CD14-positive monocyte (primary cell): ENCODE data around the gene PCNT. TPM values are rescaled to one million over a fixed set of nuclear protein-coding genes. Genes with fewer than 3 reads are reported as not detected.

ENCODE experiments used
- DNase-seq, 3 donors: peaks; one replicate each; pipeline ENCODE4 v3.0.0-alpha.2; 2011 to 2022
- H2AFZ ChIP-seq: 2 replicates; pipeline ENCODE4 v1.6.0; 2012; ENCODE audit warnings: mild to moderate bottlenecking, low read depth, low read length, inconsistent platforms; ENCODE audit not compliant: insufficient read depth, poor library complexity, severe bottlenecking
- H3K27ac ChIP-seq, 2 donors: 1 replicate in 1 of 2; 2 replicates in 1 of 2; pipeline ENCODE4 v1.5.1; 2012 to 2013; ENCODE audit warnings: low read length in 2 of 2, control low read depth in 1 of 2, inconsistent platforms in 1 of 2, low read depth in 1 of 2, mild to moderate bottlenecking in 1 of 2
- H3K27me3 ChIP-seq, 2 donors: one replicate each; pipeline versions ENCODE4 v1.6.0 to v1.6.1; 2011 to 2013; ENCODE audit warnings: low read length in 2 of 2; ENCODE audit not compliant: control insufficient read depth in 2 of 2, insufficient read depth in 2 of 2
- H3K36me3 ChIP-seq, 2 donors: replicated peaks in 1 of 2; 1 replicate in 1 of 2; 2 replicates in 1 of 2; pipeline versions ENCODE4 v1.5.1 to v1.6.1; 2012 to 2013; ENCODE audit warnings: low read length in 2 of 2, control low read depth in 1 of 2, inconsistent platforms in 1 of 2, mild to moderate bottlenecking in 1 of 2; ENCODE audit not compliant: insufficient read depth in 2 of 2, control insufficient read depth in 1 of 2
- H3K4me1 ChIP-seq, 2 donors: 1 replicate in 1 of 2; 2 replicates in 1 of 2; pipeline versions ENCODE4 v1.5.1 to v1.6.1; 2012 to 2013; ENCODE audit warnings: low read length in 2 of 2, control low read depth in 1 of 2, inconsistent platforms in 1 of 2, mild to moderate bottlenecking in 1 of 2, moderate library complexity in 1 of 2; ENCODE audit not compliant: insufficient read depth in 2 of 2, control insufficient read depth in 1 of 2
- H3K4me2 ChIP-seq: replicated peaks from 2 replicates; pipeline ENCODE3; 2012; ENCODE audit warnings: low read length, moderate library complexity, mild to moderate bottlenecking; ENCODE audit not compliant: poor library complexity, severe bottlenecking; ENCODE audit errors: extremely low read depth
- H3K4me3 ChIP-seq, 3 experiments: fragments of 200-600 bp in 1 of 3; sonication (generic) in 1 of 3; replicated peaks in 1 of 3; 1 replicate in 2 of 3; 2 replicates in 1 of 3; pipeline ENCODE4 v1.5.1; 2011 to 2013; ENCODE audit warnings: low read length in 3 of 3, mild to moderate bottlenecking in 3 of 3, control low read depth in 2 of 3, low read depth in 2 of 3, inconsistent platforms in 1 of 3, moderate library complexity in 1 of 3
- H3K79me2 ChIP-seq: 2 replicates; pipeline ENCODE4 v1.6.0; 2012; ENCODE audit warnings: mild to moderate bottlenecking, control low read depth, inconsistent platforms, low read length, moderate library complexity; ENCODE audit not compliant: insufficient read depth
- H3K9ac ChIP-seq: 2 replicates; pipeline ENCODE4 v1.6.0; 2017; ENCODE audit warnings: low read length, mild to moderate bottlenecking; ENCODE audit not compliant: insufficient read depth, poor library complexity, severe bottlenecking
- H3K9me3 ChIP-seq, 2 donors: replicated peaks in 1 of 2; 1 replicate in 1 of 2; 2 replicates in 1 of 2; pipeline versions ENCODE4 v1.5.1 to v1.6.1; 2012 to 2013; ENCODE audit warnings: low read length in 2 of 2, control low read depth in 1 of 2; ENCODE audit not compliant: control insufficient read depth in 1 of 2, insufficient read depth in 1 of 2
- H4K20me1 ChIP-seq: 2 replicates; pipeline ENCODE4 v1.6.0; 2012; ENCODE audit warnings: mild to moderate bottlenecking, low read length, control low read depth, moderate library complexity; ENCODE audit not compliant: insufficient read depth
- H3K27ac Mint-ChIP-seq, 7 donors: one replicate each; pipeline ENCODE4 v1.8.0; 2020; ENCODE audit warnings: mild to moderate bottlenecking in 7 of 7, mixed read lengths in 7 of 7, moderate library complexity in 6 of 7, inconsistent platforms in 2 of 7
- H3K27me3 Mint-ChIP-seq, 3 donors: one replicate each; pipeline ENCODE4 v1.8.0; 2021 to 2022; ENCODE audit warnings: low read depth in 3 of 3, mild to moderate bottlenecking in 3 of 3, mixed read lengths in 3 of 3, moderate library complexity in 3 of 3, inconsistent platforms in 1 of 3
- H3K36me3 Mint-ChIP-seq, 2 donors: one replicate each; pipeline ENCODE4 v1.8.0; 2020; ENCODE audit warnings: mixed read lengths in 2 of 2, inconsistent platforms in 1 of 2, mild to moderate bottlenecking in 1 of 2
- H3K4me1 Mint-ChIP-seq: one replicate; pipeline ENCODE4 v1.8.0; 2020; ENCODE audit warnings: mild to moderate bottlenecking, mixed read lengths
- H3K4me3 Mint-ChIP-seq, 2 donors: one replicate each; pipeline ENCODE4 v1.8.0; 2020; ENCODE audit warnings: mild to moderate bottlenecking in 2 of 2, mixed read lengths in 2 of 2, moderate library complexity in 1 of 2
- H3K9me3 Mint-ChIP-seq, 7 donors: one replicate each; pipeline ENCODE4 v1.8.0; 2020 to 2022; ENCODE audit warnings: mixed read lengths in 7 of 7, mild to moderate bottlenecking in 6 of 7, moderate library complexity in 6 of 7, inconsistent platforms in 2 of 7
- WGBS: methylation state at CpG from one replicate; pipeline ENCODE4 v1.1.5; 2013; ENCODE audit warnings: missing lambda C conversion rate; ENCODE audit not compliant: insufficient coverage; 5-methylcytosine and 5-hydroxymethylcytosine counted together
- intact Hi-C, 2 donors: fragments of 100-400 bp; cut with micrococcal nuclease; formaldehyde crosslinking; loops; one replicate each; pipeline versions ENCODE4 v1.15.0 to v1.15.1; 2023
- polyA plus RNA-seq, 3 donors: library from polyadenylated mRNA; depleted of rRNA in 1 of 3; unstranded in 2 of 3; stranded (reverse) in 1 of 3; fragments of 300-500 nt in 2 of 3; fragments of >200 nt in 1 of 3; fragmentation: Illumina TruSeq in 2 of 3; gene quantifications; 1 replicate in 2 of 3; 2 replicates in 1 of 3; pipeline ENCODE4 v1.2.3, GENCODE V29; 2012 to 2021
- TF ChIP-seq, protein P1 (sequence below): fragments of 200-600 bp; IDR thresholded peaks from one replicate; pipeline ENCODE4 v1.8.0; 2022; ENCODE audit warnings: antibody characterized with exemption, mild to moderate bottlenecking

PCNT gene
- polyA plus RNA-seq, 3 donors: 4.2 to 16.3 (median 5.1) TPM

DNA sequence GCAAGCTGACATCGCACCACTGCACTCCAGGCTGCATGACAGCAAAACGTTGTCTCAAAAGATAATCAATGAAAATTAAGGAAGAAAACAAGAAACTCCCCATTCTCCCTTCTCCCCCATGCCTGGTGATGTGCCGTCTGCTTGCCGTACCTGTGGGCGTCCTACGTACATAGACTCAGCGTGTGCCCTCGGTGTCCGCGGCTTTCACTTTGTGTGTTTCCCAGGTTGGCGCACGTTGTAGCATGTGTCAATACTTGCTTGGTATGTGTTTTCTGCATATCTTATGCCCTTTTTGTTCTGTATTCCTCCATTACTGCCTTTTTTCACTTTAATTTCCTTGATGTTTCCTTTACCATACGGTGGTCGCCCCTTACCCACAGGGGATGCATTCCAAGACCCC, 53.8 kb downstream of the PCNT start:
- intact Hi-C loops: no loop called here
- H3K4me1 Mint-ChIP-seq: no peaks in the 10 kb centered on the region
- Histone ChIP-seq H3K27ac (no peak overlapping the region), H4K20me1 (no peaks in the 10 kb centered on the region), H3K9me3 (peaks cover 11 to 16% of the 10 kb centered on the region in 2 donors), H3K79me2 (peaks cover 63% of the 10 kb centered on the region), H2AFZ (no peak overlapping the region), H3K4me2 (no peak overlapping the region), H3K4me1 (no peaks in the 10 kb centered on the region), H3K27me3 (no peaks in the 10 kb centered on the region), H3K36me3 (peaks cover 24 to 75% of the 10 kb centered on the region in 2 donors), H3K9ac (no peak overlapping the region), H3K4me3 (no peak overlapping the region)
- DNase-seq: no peak
- H3K27me3 Mint-ChIP-seq: peaks cover 0 to 4% (median 1%) of the 10 kb centered on the region in 3 donors
- H3K36me3 Mint-ChIP-seq: peaks cover 56 to 84% of the 10 kb centered on the region in 2 donors
- H3K9me3 Mint-ChIP-seq: peaks cover 4 to 30% (median 15%) of the 10 kb centered on the region in 7 donors
- H3K4me3 Mint-ChIP-seq: no peak overlapping the region
- TF ChIP-seq, protein P1, sequence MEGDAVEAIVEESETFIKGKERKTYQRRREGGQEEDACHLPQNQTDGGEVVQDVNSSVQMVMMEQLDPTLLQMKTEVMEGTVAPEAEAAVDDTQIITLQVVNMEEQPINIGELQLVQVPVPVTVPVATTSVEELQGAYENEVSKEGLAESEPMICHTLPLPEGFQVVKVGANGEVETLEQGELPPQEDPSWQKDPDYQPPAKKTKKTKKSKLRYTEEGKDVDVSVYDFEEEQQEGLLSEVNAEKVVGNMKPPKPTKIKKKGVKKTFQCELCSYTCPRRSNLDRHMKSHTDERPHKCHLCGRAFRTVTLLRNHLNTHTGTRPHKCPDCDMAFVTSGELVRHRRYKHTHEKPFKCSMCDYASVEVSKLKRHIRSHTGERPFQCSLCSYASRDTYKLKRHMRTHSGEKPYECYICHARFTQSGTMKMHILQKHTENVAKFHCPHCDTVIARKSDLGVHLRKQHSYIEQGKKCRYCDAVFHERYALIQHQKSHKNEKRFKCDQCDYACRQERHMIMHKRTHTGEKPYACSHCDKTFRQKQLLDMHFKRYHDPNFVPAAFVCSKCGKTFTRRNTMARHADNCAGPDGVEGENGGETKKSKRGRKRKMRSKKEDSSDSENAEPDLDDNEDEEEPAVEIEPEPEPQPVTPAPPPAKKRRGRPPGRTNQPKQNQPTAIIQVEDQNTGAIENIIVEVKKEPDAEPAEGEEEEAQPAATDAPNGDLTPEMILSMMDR: no peak
- 93% methylated on average over 2 of the region's 14 CpGs for WGBS
- H3K27ac Mint-ChIP-seq: peak overlapping the region in 1 of 7 donors; percentile 1

DNA sequence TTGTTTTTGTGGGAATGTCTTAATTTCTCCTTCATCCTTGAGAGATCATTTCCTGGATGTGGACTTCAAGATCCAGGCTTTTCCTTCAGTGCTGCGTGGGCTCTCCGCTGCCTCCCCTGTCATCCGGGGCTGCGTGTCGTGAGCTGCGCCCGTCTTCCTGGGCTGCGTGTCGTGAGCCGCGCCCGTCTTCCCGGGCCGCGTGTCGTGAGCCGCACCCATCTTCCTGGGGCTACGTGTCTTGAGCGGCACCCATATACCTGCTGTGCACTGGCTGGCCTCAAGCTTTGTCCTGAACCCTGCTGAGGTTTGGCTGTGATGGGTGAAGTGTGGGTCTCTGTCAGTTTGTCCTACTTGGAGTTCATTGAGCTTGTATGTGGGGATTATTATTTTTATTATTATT, 55.1 kb downstream of the PCNT start:
- H3K4me3 Mint-ChIP-seq: no peak overlapping the region
- Histone ChIP-seq H3K36me3 (peaks cover 22 to 78% of the 10 kb centered on the region in 2 donors), H2AFZ (no peak overlapping the region), H3K27me3 (no peaks in the 10 kb centered on the region), H4K20me1 (no peaks in the 10 kb centered on the region), H3K4me2 (no peak overlapping the region), H3K4me3 (no peak overlapping the region), H3K79me2 (peaks cover 57% of the 10 kb centered on the region), H3K9ac (no peak overlapping the region), H3K9me3 (peaks cover 16 to 24% of the 10 kb centered on the region in 2 donors), H3K4me1 (no peaks in the 10 kb centered on the region), H3K27ac (no peak overlapping the region)
- H3K4me1 Mint-ChIP-seq: no peaks in the 10 kb centered on the region
- intact Hi-C loops: no loop called here
- H3K27me3 Mint-ChIP-seq: peaks cover 0 to 5% (median 4%) of the 10 kb centered on the region in 3 donors
- no peak for DNase-seq
- H3K9me3 Mint-ChIP-seq: peaks cover 13 to 43% (median 20%) of the 10 kb centered on the region in 7 donors
- TF ChIP-seq, protein P1: no peak
- WGBS: 95% methylated on average over 19 of the region's 19 CpGs
- peak overlapping the region in 1 of 7 donors; percentile 1 for H3K27ac Mint-ChIP-seq
- peaks cover 59 to 86% of the 10 kb centered on the region in 2 donors for H3K36me3 Mint-ChIP-seq
